ENCODE measurements around the gene DIP2C. TPM values are rescaled to one million over a fixed set of nuclear protein-coding genes. Genes with fewer than 3 reads are reported as not detected.
"Not testable (repeated sequence)": the region's sequence is repeated elsewhere in the genome, so short reads cannot be mapped to it uniquely, and the experiment has no call there.

DIP2C gene
- polyA plus RNA-seq, 3 donors, result 4.4 to 15.1 (median 10.0) TPM

DNA sequence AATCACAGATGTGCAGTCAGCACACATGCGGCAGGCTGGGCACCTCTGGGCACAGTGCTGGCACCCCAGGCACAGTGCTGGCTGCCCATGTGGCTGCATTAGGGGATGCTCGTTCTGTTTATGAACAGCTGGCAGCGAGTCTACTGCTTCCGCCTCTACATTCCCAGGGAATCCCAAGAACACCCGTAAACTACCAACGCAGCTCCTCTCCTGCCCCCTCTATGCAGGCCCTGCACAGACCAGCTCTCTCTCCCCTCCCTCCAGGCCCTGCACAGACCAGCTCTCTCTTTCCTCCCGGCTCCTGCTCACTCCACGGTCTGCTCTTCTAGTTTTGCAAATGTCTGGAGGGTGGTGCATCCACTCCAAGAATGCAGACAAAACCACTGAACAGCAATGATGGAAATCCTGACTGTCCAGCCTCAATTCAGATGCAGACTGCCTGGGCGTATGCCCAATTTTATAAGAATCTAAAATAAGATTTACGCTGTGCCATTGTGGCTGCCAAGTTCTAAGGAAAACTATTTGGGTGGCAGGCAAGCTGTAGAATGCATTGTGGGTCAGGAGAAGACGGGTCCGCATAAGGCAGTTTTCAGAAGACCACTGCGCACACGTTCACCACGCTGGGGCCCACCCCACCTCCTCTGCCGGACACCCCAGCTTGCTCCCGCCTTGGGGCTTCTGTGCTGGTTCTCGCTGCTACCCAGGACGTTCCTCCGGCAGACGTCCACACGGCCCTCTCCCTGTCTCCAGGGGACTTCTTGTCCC lies 319.6 kb downstream of the DIP2C start:
- no peak overlapping the region for H3K27ac ChIP-seq (ENCODE audit: low read depth, low read length)
- 82 to 89% (median 86%) methylated on average over 22 of the region's 22 CpGs for WGBS, 3 donors

DNA sequence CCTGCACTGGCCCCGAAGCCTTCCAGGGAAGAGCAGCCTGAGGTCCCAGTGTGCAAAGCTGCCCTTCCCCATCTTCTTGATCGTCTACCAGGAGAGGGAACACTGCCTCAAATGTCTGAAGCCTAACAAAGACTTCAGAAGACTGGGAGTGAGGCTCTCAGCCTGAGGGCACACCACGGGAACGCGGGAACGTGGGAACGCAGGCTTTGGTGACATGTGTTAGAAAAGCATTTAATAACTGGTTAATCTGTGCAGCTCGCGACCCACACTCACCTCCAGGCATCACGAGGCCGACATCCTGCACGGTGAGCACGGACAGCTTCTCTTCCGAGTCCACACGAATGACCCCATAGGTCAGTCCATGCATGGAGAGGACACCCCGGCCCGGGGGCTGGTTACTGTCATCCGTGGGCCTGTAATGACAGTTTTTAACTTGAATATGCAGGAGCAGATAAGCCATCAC lies 320.2 kb downstream of the DIP2C start:
- no peak overlapping the region for H3K27ac ChIP-seq (ENCODE audit: low read depth, low read length)

GRCh38 chr10:368579-369220 lies 320.8 kb downstream of the DIP2C start:
- WGBS, 3 donors, result 93 to 96% (median 95%) methylated on average over 17 of the region's 17 CpGs
- H3K27ac ChIP-seq (ENCODE audit: low read depth, low read length), result no peak overlapping the region

More for the DNA sequence above, 320.2 kb downstream of the DIP2C start:
- WGBS, 3 donors, result 76 to 85% (median 85%) methylated on average over 18 of the region's 18 CpGs

DNA sequence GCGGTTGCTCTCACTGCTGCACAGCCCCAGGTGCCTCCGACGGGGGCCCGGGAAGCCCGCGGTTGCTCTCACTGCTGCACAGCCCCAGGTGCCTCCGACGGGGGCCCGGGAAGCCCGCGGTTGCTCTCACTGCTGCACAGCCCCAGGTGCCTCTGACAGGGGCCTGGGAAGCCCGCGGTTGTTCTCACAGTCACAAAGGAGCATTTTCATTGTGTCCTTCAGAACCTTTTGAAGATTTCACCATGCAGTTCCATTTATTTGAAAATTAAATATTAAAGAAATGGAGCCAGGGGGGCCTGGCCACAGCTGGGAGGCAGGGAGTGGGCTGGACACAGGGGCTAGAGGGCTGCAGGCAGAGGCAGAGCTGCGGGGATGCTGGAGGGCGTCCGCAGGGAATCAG lies 321.4 kb downstream of the DIP2C start:
- H3K27ac ChIP-seq (ENCODE audit: low read depth, low read length), result not testable (repeated sequence)
- 91 to 94% (median 92%) methylated on average over 5 to 10 of the region's 16 CpGs for WGBS, 3 donors

DNA sequence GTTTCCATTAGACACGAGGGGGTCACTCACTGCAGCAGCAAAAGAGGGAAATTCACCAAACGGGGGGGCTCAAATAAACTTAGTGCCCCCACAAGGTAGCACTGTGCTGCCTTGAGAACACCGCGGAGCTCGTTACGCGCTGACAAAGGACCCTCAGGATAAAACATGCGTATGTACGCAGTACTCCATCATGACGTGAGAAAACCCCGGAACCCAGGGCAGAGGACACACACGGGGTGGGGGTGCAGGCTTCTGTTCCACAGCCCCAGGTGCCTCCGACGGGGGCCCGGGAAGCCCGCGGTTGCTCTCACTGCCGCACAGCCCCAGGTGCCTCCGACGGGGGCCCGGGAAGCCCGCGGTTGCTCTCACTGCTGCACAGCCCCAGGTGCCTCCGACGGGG lies 321.8 kb downstream of the DIP2C start:
- no peak overlapping the region for H3K27ac ChIP-seq (ENCODE audit: low read depth, low read length)
- 86 to 94% (median 90%) methylated on average over 17 to 19 of the region's 25 CpGs for WGBS, 3 donors

DNA sequence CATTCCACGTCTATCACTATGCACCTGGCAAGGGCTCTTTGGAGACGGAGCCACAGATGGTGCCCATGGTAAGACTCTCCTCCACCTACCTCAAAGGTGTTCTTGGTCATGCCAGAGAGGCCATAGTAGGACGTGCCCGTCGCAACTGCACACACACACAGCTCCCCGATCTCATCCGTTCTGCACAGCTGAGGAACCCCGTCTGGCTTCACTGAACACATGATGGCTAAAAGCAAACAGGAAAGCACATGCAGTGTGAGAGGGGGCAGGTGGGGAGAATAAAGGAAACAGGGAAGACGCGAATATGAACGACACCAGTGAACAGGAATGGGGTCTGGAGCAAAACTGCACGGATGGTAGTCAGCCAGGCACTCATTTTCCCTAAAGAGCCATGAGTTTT lies 323.3 kb downstream of the DIP2C start:
- 91 to 95% (median 93%) methylated on average over 12 of the region's 12 CpGs for WGBS, 3 donors

GRCh38 chr10:364267-364775 lies 325.1 kb downstream of the DIP2C start:
- H3K27ac ChIP-seq (ENCODE audit: low read depth, low read length), result no peak overlapping the region
- WGBS, 3 donors, result 89 to 94% (median 91%) methylated on average over 24 of the region's 24 CpGs

More for the DNA sequence above, 323.3 kb downstream of the DIP2C start:
- H3K27ac ChIP-seq (ENCODE audit: low read depth, low read length), result no peak overlapping the region

- WGBS, 3 donors, result 94 to 97% (median 95%) methylated on average over 24 of the region's 24 CpGs
- no peak overlapping the region for H3K27ac ChIP-seq (ENCODE audit: low read depth, low read length)
These were observed 326.3 kb downstream of the DIP2C start for GRCh38 chr10:363152-363551.

- no peak overlapping the region for H3K27ac ChIP-seq (ENCODE audit: low read depth, low read length)
- WGBS, 3 donors, result 45 to 71% (median 70%) methylated on average over 23 of the region's 23 CpGs
These were observed 328.0 kb downstream of the DIP2C start for GRCh38 chr10:361203-362081.

GRCh38 chr10:360653-361052 lies 328.8 kb downstream of the DIP2C start:
- whole genome bisulfite sequencing, 3 donors, result 40 to 81% (median 77%) methylated on average over 6 of the region's 6 CpGs
- no peak overlapping the region for H3K27ac ChIP-seq (ENCODE audit: low read depth, low read length)

DNA sequence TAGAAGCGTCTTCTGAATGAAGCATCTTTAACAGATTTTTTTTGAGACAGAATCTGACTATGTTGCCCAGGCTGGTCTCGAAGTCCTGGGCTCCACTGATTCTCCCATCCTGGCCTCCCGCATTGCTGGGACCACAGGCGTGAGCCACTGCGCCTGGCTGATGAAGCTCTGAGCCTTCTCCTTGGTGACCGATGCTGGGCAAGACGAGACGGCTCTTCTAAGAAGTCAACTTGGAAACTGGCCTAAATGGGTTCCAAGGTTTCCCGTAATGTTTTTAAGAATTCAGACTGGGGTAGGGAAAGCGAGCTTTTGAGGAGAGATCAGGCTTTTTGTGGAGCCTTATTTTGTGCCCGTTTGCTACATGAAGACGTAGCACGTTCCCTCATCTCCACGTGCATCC lies 329.7 kb downstream of the DIP2C start:
- H3K27ac ChIP-seq (ENCODE audit: low read depth, low read length), result no peak overlapping the region
- WGBS, 3 donors, result 91 to 97% (median 94%) methylated on average over 14 of the region's 14 CpGs

DNA sequence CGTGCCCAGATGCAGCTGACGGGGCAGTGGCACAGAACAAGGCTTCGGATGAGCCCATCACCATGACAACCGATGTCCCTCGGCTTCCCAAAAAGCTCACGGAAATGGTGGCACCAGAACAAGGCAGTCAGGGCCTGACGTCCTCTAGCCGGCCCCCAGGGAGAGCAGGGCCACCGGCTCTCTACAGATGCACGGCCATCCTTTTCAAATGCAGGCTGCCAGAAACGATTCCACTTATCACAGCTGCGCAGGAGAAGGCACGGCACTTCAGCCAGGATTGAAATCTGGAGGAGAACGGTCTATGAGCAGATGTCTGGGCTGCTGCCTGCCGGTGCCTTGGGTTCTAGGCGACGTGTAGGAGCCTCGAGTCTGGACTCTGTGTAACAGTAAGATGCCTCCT lies 330.4 kb downstream of the DIP2C start:
- no peak overlapping the region for H3K27ac ChIP-seq (ENCODE audit: low read depth, low read length)

GRCh38 chr10:357201-357950 lies 332.1 kb downstream of the DIP2C start:
- no peak overlapping the region for H3K27ac ChIP-seq (ENCODE audit: low read depth, low read length)
- WGBS, 3 donors, result 96 to 97% (median 96%) methylated on average over 40 of the region's 40 CpGs

More for the DNA sequence above, 330.4 kb downstream of the DIP2C start:
- WGBS, 3 donors, result 91 to 92% (median 91%) methylated on average over 18 of the region's 18 CpGs

- no peak overlapping the region for H3K27ac ChIP-seq (ENCODE audit: low read depth, low read length)
- 81 to 93% (median 84%) methylated on average over 8 of the region's 8 CpGs for WGBS, 3 donors
These were observed 333.0 kb downstream of the DIP2C start for GRCh38 chr10:356452-356851.

GRCh38 chr10:354901-355617 lies 334.4 kb downstream of the DIP2C start:
- 88 to 92% (median 91%) methylated on average over 20 of the region's 20 CpGs for WGBS, 3 donors

DNA sequence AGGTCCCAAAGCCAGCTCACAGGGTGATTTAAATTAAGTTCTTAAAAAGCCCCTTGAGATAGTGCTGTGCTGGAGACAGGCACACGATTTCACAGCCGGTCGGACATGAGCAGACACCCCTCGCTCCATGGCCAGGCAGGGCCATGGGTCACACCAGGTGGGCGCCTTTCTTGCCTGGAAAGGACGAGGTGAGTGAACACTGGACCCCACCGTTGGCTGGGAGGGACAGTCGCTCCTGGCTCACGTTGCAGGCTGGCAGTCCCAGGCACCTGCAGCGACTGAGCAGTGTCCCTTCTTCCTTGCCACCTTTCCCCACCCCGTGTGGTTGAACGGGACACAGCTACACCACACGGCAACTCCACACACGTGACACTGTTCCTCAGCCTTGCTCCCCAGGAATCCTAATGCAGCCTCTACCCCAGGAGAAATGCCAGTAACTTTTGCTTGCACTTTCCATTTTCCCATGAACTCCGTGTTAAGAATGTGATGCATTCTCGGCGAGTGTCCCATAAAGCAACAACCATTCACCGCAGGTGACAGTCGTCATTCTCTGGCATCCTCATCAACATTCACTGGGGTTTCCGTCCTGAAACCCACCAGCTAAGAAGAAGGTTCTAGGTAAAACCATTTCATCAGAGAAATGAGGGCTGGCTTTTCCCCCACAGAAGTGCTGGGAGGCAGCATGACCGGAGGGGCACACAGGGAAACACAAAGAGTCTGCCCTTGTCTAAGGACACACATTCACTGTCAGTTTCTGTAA lies 336.8 kb downstream of the DIP2C start:
- WGBS, 3 donors, result 87 to 92% (median 91%) methylated on average over 21 of the region's 21 CpGs

More at GRCh38 chr10:354901-355617, 334.4 kb downstream of the DIP2C start:
- H3K27ac ChIP-seq (ENCODE audit: low read depth, low read length), result no peak overlapping the region

More for the DNA sequence above, 336.8 kb downstream of the DIP2C start:
- no peak overlapping the region for H3K27ac ChIP-seq (ENCODE audit: low read depth, low read length)

Data from adipose tissue (tissue), 3 donors.